DMS114 treated with DMSO at 0.1 percent for 48 hours (cell line): ENCODE measurements around the gene MECR.

Experiments used
- DNase-seq: peaks from one replicate; lab custom pipeline; 2025; ENCODE audit not compliant: unreplicated experiment; lab: John Stamatoyannopoulos, UW

Gene MECR

DNA sequence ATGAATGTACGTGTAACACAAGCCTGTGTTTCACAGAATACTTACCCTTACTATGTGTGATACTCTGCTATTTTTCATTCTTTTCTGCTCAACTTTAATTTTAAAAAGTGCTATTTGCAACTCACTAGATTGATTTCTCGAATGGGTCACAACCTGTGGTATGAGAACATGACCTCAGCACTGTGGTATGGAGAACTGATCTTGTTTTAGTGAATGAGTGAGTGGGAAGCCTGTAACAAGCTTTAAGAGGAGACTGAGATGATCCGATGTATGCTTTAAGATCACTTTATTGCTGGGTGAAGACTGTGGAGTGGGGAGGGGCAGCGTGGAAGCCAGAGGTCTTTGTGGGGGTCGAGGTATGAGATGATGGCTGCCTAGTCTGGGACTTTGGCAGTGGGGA, 21.6 kb downstream of the MECR start:
- no peak for DNase-seq

GRCh38 chr1:29208442-29208841, 22.3 kb downstream of the MECR start:
- DNase-seq: no peak

DNA sequence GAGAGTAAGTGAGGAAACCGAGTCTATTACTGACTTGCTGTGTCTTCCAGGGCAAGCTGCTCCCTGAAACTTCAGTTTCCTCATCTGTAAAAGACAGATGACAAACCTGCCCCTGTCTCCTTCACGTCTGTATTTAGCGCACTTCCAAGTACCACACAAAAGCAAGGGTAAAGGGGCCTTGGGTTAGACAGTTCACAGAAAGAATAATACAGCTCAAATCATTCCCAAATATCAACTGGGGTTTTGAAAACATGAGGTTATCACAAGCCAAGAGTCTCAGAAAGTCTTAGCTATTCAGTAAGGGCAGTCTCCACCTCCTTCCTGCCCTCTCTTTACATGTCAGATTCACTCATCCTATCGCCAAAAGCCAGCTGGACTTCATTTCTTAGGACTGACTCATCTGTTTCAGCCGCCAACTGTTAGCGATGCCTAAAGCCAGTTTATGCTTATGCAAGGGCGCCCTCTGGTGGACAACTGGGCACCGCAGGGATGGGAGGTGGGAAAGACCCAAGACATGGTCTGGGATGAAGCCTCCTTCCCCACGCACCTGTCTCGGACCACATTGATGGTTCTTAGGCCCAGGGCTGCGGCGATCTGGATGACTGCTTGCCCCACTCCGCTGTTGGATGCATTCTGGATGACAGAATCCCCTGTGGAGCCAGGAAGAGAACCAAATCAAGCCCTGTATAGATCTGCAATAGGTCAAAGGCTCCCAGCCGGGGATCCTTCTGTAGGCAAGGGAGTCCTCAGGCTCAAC, 28.0 kb downstream of the MECR start:
- peak; percentile 55 for DNase-seq

GRCh38 chr1:29202053-29202452, 28.7 kb downstream of the MECR start:
- DNase-seq: no peak

GRCh38 chr1:29201595-29202051, 29.1 kb downstream of the MECR start:
- no peak for DNase-seq

DNA sequence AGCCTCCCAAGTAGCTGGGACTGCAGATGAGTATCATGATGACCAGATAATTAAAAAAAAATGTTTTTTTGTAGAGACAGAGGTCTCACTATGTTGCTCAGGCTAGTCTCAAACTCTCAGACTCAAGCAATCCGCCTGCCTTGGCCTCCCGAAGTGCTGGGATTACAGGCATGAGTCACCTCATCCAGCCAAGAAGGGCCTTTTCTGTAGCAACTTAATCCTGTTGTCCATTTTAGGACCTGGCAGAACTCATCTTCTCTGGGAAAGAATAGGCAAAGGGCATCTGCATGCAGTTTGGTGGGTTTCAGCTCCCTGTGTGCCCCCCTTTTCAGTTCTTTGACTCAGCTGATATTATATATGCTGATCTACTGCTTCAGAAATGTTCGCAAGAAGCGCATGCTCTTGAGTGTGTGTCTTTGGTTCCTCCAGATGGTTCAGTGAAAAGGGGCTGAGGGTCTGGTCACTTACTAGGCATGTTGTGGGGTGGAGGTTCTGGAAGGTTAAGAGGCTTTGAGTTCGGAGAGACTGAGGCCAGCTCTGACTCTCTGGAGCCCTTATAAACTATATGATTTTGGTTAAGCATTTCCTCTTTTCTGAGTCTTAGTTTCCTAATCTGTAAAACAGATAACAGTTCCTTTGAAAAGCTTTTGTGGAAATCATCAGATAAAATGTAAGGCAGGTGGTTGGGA, 29.7 kb downstream of the MECR start:
- DNase-seq: no peak

DNA sequence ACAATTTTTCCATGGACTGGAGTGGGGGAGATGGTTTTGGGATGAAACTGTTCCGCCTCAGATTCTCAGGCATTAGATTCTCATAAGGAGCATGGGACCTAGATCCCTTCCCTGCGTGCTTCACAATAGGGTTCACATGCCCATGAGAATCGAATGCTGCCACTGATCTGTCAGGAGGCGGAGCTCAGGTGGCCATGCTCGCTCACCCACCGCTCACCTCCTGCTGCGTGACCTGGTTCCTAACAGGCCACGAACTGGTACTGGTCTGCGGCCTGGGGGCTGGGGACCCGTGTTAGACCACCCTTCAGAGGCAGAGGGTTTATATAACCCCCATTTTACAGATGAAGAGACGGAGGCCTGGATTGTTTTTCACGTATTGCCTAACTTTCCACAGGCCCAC, 32.7 kb downstream of the MECR start:
- DNase-seq: no peak

DNA sequence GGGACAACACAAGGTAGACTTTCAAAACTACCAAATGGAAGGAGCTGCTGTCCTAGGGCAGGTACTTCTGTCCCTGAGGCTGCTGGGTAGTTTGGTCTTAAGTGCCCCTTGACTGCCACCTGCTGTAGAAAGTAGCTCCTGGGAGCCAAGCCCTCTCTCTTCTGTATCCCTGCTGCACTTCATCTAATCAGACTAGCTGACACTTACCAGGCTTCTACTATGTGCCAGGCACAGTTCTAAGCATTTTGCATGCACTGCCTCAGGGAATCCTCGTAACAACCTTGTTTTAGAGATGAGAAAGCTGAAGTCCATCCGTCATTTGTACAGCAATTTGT, 33.2 kb downstream of the MECR start:
- no peak for DNase-seq

DNA sequence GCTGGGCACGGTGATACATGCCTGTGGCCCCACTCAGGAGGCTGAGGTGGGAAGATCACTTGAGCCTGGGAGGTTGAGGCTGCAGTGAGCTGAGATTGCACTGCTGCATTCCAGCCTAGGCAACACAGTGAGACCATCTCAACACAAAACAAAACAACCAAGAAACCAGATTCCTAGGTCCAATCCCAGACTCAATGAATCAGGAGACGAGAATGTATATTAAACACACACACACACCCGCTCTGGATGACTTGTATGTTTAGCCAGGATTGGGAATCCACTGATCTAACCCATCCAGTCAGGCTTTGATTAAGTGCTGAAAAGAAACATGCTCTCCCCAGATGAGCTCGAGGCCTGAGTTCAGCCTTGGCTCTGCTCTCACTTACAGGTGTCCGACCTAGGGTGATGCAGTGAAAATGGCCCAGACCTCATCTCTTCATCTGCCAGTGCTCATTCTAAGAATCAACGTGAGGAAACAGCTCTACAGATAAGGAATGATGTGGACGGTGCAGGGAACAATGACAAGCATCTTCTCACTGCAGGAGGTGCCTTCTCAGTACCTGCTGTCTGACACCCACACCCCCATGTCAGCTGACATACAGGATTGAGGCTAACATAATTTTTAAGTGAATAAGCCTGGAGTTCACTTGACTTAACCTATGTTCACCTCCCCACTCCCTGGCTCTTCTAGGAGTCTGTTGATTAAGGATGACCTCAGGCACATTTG, 33.7 kb downstream of the MECR start:
- DNase-seq: no peak

GRCh38 chr1:29195881-29196291, 34.8 kb downstream of the MECR start:
- DNase-seq: no peak

DNA sequence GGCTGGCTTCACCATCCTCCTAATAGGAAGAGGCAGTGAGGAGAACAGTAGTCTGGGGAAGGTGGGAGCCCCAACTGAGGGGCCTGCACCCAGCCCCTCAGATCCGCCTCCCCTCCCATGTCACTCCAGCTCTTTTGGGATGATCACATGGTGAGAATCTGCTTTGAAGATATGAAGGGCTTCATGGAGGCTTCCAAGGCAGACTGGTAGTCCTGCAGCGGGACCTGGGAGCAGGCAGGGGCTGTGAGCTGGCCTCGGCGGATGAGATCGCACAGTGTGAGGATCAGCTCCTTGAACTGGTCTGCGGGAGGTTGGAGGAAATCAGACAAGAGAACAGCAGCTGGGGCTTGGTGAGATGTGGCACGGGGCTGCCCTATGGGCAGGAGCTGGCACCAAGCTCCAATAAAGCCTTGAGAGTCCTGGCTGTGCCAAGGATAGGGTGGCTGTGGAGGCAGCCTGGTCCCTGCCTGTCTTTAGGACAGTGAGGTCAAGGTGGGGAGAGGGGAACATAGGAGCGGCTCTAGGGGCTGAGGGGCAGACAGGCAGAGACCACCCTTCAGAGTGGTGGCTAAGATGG, 36.8 kb downstream of the MECR start:
- DNase-seq: no peak

GRCh38 chr1:29190718-29191117, 40.0 kb downstream of the MECR start:
- no peak for DNase-seq

GRCh38 chr1:29186707-29187106, 44.0 kb downstream of the MECR start:
- DNase-seq: no peak

DNA sequence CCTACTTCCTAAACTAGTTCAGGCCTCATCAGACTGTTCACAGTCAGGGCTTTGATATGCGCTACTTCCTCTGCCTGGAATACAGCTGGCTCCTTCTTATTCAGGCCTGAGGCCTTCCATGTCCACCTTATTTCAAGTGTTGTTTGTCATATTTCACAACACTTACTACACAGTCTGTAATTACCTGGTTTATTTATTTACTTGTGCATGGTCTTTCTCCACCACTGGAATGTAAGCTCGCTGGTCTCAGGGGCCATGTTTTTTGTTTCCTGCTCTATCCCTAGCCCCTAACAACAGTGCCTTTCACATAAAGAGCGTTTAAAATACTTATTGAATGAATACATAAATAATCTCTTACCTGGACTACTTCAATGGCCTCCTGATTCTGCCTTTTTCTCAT, 44.5 kb downstream of the MECR start:
- DNase-seq: no peak

DNA sequence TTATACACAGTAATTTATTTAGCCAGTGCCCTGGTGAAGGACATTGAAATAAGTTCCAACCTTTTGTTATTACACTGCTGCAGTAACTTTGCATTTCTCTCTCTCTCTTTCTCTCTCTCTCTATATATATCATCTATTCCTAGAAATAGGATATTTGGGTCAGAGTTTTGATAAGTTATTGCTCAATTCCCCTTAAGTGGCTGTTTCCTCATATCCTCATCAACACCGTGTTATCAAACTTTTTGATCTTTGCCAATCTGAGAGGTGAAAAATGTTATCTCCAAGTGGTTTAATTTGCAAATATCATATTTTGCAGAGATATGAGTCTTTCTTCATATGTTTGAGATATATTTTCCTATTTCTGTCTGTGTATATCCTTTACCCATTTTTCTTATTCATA, 47.4 kb downstream of the MECR start:
- no peak for DNase-seq

GRCh38 chr1:29181413-29182225, 49.1 kb downstream of the MECR start, which contains the start of gene SRSF4:
TSS of gene SRSF4 (minus strand) at chr1:29181900. CDS start at chr1:29181752, 148 bp downstream.
- peak; percentile 96 for DNase-seq

DNA sequence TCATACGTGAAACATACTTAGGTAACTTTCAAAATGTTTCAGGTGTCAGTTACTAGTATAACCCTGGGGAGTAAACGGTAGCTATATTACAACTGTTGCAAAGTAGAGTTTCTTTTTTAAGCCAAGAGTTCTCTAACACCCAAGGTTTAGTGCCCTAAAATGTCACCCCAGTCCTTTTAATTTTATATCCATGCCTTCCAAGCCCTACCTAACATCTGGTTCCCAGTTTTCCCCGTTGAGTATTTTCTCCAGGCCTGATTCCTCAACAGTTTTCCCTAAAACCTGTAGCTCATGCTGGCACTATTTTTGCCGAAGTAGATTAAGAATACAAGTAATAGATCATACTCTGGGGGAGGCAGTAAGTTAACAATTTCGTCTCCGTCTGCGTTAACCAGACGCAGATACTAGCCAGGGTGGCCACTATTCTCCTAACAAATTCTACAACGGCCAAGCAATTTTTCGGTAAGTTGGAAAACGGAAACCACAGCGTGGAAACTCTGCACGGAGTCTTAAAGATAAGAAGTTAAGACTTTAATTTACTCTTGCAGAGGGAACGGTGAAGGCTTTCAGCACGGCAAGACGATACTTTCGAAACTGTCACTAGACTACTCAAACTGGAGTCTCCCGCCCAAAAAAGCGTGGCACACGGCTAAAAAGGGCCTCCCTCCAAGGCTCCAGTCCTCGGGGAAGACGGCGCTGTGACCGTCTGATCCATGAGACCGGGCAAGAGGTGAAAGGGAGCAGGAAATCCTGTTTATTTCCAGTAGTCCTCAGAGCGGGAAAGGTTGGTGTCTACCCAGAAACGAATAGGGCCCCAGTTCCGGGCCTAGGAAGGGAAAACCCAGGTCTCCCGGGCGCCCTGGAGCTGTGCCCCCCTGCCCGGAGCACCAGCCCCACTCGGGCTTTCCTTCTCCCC, 50.0 kb downstream of the MECR start:
- DNase-seq: no peak

DNA sequence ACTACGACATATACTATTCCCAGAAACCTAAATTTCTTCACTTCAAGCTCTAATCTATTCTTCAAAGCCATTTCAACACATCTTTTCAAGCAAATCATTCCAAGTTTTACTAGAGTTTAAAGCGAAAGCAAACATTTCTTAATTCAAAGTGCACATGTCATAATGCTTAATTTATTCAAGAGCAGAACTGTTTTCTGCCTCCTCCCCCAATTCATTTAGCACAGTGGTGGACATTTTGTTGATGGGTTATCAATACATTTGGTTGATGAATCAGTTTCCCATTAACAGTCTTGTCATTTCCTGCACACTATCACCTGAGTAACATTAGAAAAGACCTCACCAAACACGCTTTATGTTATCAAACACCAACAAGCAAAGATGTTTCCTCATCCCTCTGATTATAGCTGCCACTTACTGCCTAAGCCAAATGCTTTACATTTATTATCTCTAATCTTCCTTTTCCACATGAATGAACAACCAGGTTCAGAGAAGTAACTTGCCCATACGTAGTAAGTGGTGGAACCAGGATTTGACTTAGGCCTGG, 51.0 kb downstream of the MECR start:
- DNase-seq: no peak

DNA sequence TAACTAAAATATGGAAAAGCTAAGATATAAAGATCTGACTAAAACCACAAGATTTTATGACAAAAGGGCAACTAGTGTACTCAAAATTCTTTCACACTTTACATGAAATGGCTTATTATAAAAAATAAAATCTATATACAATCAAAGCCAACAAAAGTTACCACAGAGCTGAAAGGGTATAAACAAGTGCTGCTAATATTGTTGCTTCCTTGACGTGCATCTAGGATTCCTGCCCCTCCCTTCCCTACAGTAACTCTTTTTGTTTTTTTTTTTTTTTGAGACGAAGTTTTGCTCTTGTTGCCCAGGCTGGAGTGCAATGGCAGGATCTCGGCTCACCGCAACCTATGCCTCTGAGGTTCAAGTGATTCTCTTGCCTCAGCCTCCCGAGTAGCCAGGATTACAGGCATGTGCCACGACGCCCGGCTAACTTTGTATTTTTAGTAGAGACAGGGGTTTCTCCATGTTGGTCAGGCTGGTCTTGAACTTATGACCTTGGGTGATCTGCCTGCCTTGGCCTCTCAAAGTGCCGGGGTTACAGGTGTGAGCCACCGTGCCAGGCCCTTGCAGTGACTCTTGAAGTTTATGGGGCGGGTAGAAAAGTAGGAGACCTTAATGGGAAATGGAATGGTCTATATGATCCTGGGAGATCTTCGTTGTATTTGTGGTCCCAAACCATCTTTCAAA, 53.6 kb downstream of the MECR start:
- DNase-seq: no peak
